Testis (tissue), 3 donors: Measurements from ENCODE around the gene MVD. TPM values are rescaled to one million over a fixed set of nuclear protein-coding genes. Genes with fewer than 3 reads are reported as not detected.

Source experiments
- DNase-seq: peaks from one replicate; pipeline ENCODE4 v3.0.0-alpha.2; 2019
- H3K27ac ChIP-seq, 2 donors: fragments of 200-600 bp; sonication (generic); one replicate each; pipeline ENCODE4 v1.5.1; 2019
- H3K27me3 ChIP-seq: fragments of 200-600 bp; sonication (generic); one replicate; pipeline ENCODE4 v1.5.1; 2019
- H3K36me3 ChIP-seq: fragments of 200-600 bp; sonication (generic); one replicate; pipeline ENCODE4 v1.5.1; 2017; ENCODE audit warnings: low read depth; ENCODE audit errors: missing control alignments
- H3K4me1 ChIP-seq: fragments of 200-600 bp; sonication (generic); one replicate; pipeline ENCODE4 v1.5.1; 2019
- H3K4me3 ChIP-seq, 2 donors: fragments of 200-600 bp; sonication (generic); one replicate each; pipeline ENCODE4 v1.5.1; 2017 to 2019
- H3K9me3 ChIP-seq: fragments of 200-600 bp; sonication (generic); one replicate; pipeline ENCODE4 v1.5.1; 2017
- CTCF ChIP-seq, 3 experiments: fragments of 450-650 bp in 2 of 3; fragments of 200-600 bp in 1 of 3; sonication (generic) in 1 of 3; IDR thresholded peaks; one replicate each; pipeline ENCODE4 v1.5.1; 2016 to 2019; ENCODE audit warnings: antibody characterized with exemption in 3 of 3, mild to moderate bottlenecking in 2 of 3, moderate library complexity in 1 of 3
- POLR2A ChIP-seq: fragments of 450-650 bp; IDR thresholded peaks from one replicate; pipeline ENCODE4 v1.6.1; 2017; ENCODE audit warnings: antibody characterized with exemption, mild to moderate bottlenecking, moderate library complexity
- WGBS, 2 donors: methylation state at CpG; one replicate each; pipeline ENCODE4 v1.1.5; 2018; 5-methylcytosine and 5-hydroxymethylcytosine counted together
- intact Hi-C: fragments of 100-400 bp; cut with DNase I; formaldehyde crosslinking; loops from one replicate; pipeline ENCODE4 v1.15.1; 2023; ENCODE audit warnings: low total_unique reads
- polyA plus RNA-seq: library from polyadenylated mRNA; stranded (reverse); fragments of 350-450 nt; fragmentation: Illumina TruSeq; extraction: RNeasy Lipid Tissue Mini Kit (QIAGEN cat#74804); gene quantifications from one replicate; pipeline ENCODE4 v1.2.3, GENCODE V29; 2014; ENCODE audit warnings: low read depth, low replicate concordance; ENCODE audit not compliant: insufficient read depth
- total RNA-seq, 2 donors: library from RNA; depleted of rRNA; stranded (reverse); fragments of >200 nt; gene quantifications; one replicate each; pipeline ENCODE4 v1.2.3, GENCODE V29; 2016

Gene MVD
- total and polyA plus RNA-seq, 3 donors from 2014 or later: 46.6 to 100 (median 56.1) TPM

GRCh38 chr16:88630433-88630832 lies 32.5 kb downstream of the MVD start:
- H3K27me3 ChIP-seq: no peaks in the 10 kb centered on the region
- no peak for DNase-seq
- no peak overlapping the region for H3K4me3 ChIP-seq
- no peaks in the 10 kb centered on the region for H3K36me3 ChIP-seq
- intact Hi-C loops: no loop called here
- no peaks in the 10 kb centered on the region for H3K4me1 ChIP-seq
- TF ChIP-seq CTCF (IDR thresholded peaks at IDR 0.05) (no peak), POLR2A (no peak)
- H3K27ac ChIP-seq: no peak overlapping the region
- WGBS, 2 donors: 86 to 89% methylated on average over 2 to 12 of the region's 12 CpGs
- no peaks in the 10 kb centered on the region for H3K9me3 ChIP-seq

GRCh38 chr16:88629835-88630234 lies 33.1 kb downstream of the MVD start:
- no peak for TF ChIP-seq POLR2A
- no peak for TF ChIP-seq CTCF (IDR thresholded peaks at IDR 0.05)
- DNase-seq: no peak
- 89 to 91% methylated on average over 6 to 9 of the region's 9 CpGs for WGBS, 2 donors
- Histone ChIP-seq H3K4me3 (no peak overlapping the region), H3K27me3 (no peaks in the 10 kb centered on the region), H3K4me1 (no peaks in the 10 kb centered on the region), H3K36me3 (no peaks in the 10 kb centered on the region), H3K27ac (no peak overlapping the region), H3K9me3 (no peaks in the 10 kb centered on the region)
- intact Hi-C loops: no loop called here

GRCh38 chr16:88628512-88628974 lies 34.3 kb downstream of the MVD start:
- no peaks in the 10 kb centered on the region for H3K36me3 ChIP-seq
- 61 to 71% methylated on average over 9 to 12 of the region's 12 CpGs for WGBS, 2 donors
- no peak overlapping the region for H3K27ac ChIP-seq
- no peak overlapping the region for H3K4me3 ChIP-seq
- no peaks in the 10 kb centered on the region for H3K9me3 ChIP-seq
- TF ChIP-seq CTCF (IDR thresholded peaks at IDR 0.05) (no peak), POLR2A (no peak)
- intact Hi-C loops: no loop called here
- H3K27me3 ChIP-seq: no peaks in the 10 kb centered on the region
- H3K4me1 ChIP-seq: no peaks in the 10 kb centered on the region
- DNase-seq: peak; percentile 28

GRCh38 chr16:88627531-88628411 lies 35.1 kb downstream of the MVD start:
- Histone ChIP-seq H3K9me3 (no peaks in the 10 kb centered on the region), H3K27ac (no peak overlapping the region), H3K4me1 (no peaks in the 10 kb centered on the region), H3K4me3 (no peak overlapping the region), H3K27me3 (no peaks in the 10 kb centered on the region), H3K36me3 (no peaks in the 10 kb centered on the region)
- intact Hi-C loops: no loop called here
- TF ChIP-seq CTCF (IDR thresholded peaks at IDR 0.05): no peak
- TF ChIP-seq POLR2A: no peak
- 95 to 99% methylated on average over 19 to 27 of the region's 27 CpGs for WGBS, 2 donors
- no peak for DNase-seq

GRCh38 chr16:88626646-88627045 lies 36.2 kb downstream of the MVD start:
- H3K9me3 ChIP-seq: no peaks in the 10 kb centered on the region
- H3K27me3 ChIP-seq: no peaks in the 10 kb centered on the region
- TF ChIP-seq CTCF (IDR thresholded peaks at IDR 0.05): no peak
- TF ChIP-seq POLR2A: no peak
- H3K4me1 ChIP-seq: no peaks in the 10 kb centered on the region
- no peaks in the 10 kb centered on the region for H3K36me3 ChIP-seq
- H3K27ac ChIP-seq: no peak overlapping the region
- intact Hi-C loops: no loop called here
- no peak for DNase-seq
- no peak overlapping the region for H3K4me3 ChIP-seq
- WGBS, 2 donors: 95% methylated on average over 9 of the region's 9 CpGs
